K562 (cell line): ENCODE results near the gene TMCC1. TPM values are rescaled to one million over a fixed set of nuclear protein-coding genes. Genes with fewer than 3 reads are reported as not detected.

Experiments
- ADNP ChIP-seq: fragments of 200-800 bp; sonication (Bioruptor generic); IDR thresholded peaks from 2 replicates; pipeline ENCODE4 v1.6.1; 2016; ENCODE audit warnings: missing genetic modification characterization, missing compliant biosample characterization
- CBX3 ChIP-seq, 2 experiments: IDR thresholded peaks; 1 replicate in 1 of 2; 2 replicates in 1 of 2; pipeline ENCODE4 v1.6.1; 2012; ENCODE audit warnings: inconsistent platforms in 2 of 2, low read length in 2 of 2, borderline replicate concordance in 1 of 2, control low read depth in 1 of 2
- CTBP1 ChIP-seq: fragments of 450-650 bp; IDR thresholded peaks from 2 replicates; pipeline ENCODE4 v1.6.1; 2016; ENCODE audit warnings: borderline replicate concordance
- HEY1 ChIP-seq: fragments of 250-450 bp; sonication (Bioruptor Pico); IDR thresholded peaks from 2 replicates; pipeline ENCODE4 v1.5.0; 2020; ENCODE audit warnings: mild to moderate bottlenecking, moderate library complexity, borderline replicate concordance
- MEF2A ChIP-seq: IDR thresholded peaks from 2 replicates; pipeline ENCODE4 v1.6.1; 2011; ENCODE audit warnings: low read depth, mild to moderate bottlenecking, low read length, moderate library complexity; ENCODE audit not compliant: control insufficient read depth
- NCOA2 ChIP-seq, 2 experiments: fragments of 450-650 bp; IDR thresholded peaks; 2 replicates each; pipeline ENCODE4 v1.6.1; 2018; ENCODE audit warnings: mild to moderate bottlenecking in 2 of 2, moderate library complexity in 1 of 2; ENCODE audit not compliant: partially characterized antibody in 2 of 2
- NFIC ChIP-seq: fragments of 450-650 bp; IDR thresholded peaks from 2 replicates; pipeline ENCODE4 v1.6.1; 2017; ENCODE audit warnings: mild to moderate bottlenecking, inconsistent platforms
- NR2C2 ChIP-seq, 2 experiments: fragments of 200-800 bp in 1 of 2; sonication (Bioruptor generic) in 1 of 2; sonication (generic) in 1 of 2; formaldehyde crosslinking in 1 of 2; IDR thresholded peaks; 2 replicates each; pipeline versions ENCODE4 v1.6.1 to v1.8.0; 2016 to 2022; ENCODE audit warnings: mild to moderate bottlenecking in 1 of 2, missing compliant biosample characterization in 1 of 2, missing genetic modification characterization in 1 of 2, missing genetic modification reagents in 1 of 2
- POU5F1 ChIP-seq: fragments of 150-350 bp; IDR thresholded peaks from 2 replicates; pipeline ENCODE4 v1.6.1; 2014; ENCODE audit warnings: borderline replicate concordance, low read length, low read depth, mild to moderate bottlenecking; ENCODE audit not compliant: partially characterized antibody
- RAD51 ChIP-seq: fragments of 450-650 bp; IDR thresholded peaks from 2 replicates; pipeline ENCODE4 v1.7.1; 2016; ENCODE audit warnings: low read depth, mild to moderate bottlenecking, borderline replicate concordance
- SAP30 ChIP-seq: fragments of 200-600 bp; sonication (generic); IDR thresholded peaks from 2 replicates; pipeline ENCODE4 v1.6.1; 2012; ENCODE audit warnings: borderline replicate concordance, low read depth, mild to moderate bottlenecking, moderate library complexity, low read length, control low read depth, inconsistent platforms; ENCODE audit not compliant: insufficient read depth, poor library complexity, severe bottlenecking
- SNRNP70 ChIP-seq: fragments of 200-400 bp; formaldehyde crosslinking; optimal IDR thresholded peaks from 2 replicates; pipeline ENCODE3; 2017; ENCODE audit warnings: low read depth, low read length
- SRSF1 ChIP-seq: fragments of 200-400 bp; formaldehyde crosslinking; IDR thresholded peaks from 2 replicates; pipeline ENCODE4 v1.6.1; 2017; ENCODE audit warnings: mild to moderate bottlenecking, low read depth, low read length, moderate library complexity
- ZEB2 ChIP-seq: fragments of 450-650 bp; IDR thresholded peaks from 2 replicates; pipeline ENCODE4 v1.6.1; 2016
- ZKSCAN3 ChIP-seq: fragments of 250-450 bp; sonication (Bioruptor Pico); IDR thresholded peaks from 2 replicates; pipeline ENCODE4 v1.4.0; 2020
- ZNF707 ChIP-seq: fragments of 250-450 bp; sonication (Bioruptor Pico); conservative IDR thresholded peaks from 2 replicates; pipeline ENCODE4 v1.8.0; 2022; ENCODE audit warnings: inconsistent platforms, mild to moderate bottlenecking, moderate library complexity
- polyA plus RNA-seq, 8 experiments: library from polyadenylated mRNA; depleted of rRNA in 4 of 8; stranded (reverse) in 5 of 8; unstranded in 3 of 8; fragments of >200 nt; fragmentation: Nextera tagmentation in 2 of 8; fragmentation: Illumina TruSeq in 1 of 8; extraction: Ambion mirVana in 2 of 8; extraction: Trizol in 1 of 8; gene quantifications; 2 replicates each; pipeline versions ENCODE4 v1.2.1 to v1.2.3, GENCODE V29; 2011 to 2014; ENCODE audit warnings: inconsistent platforms in 1 of 8, missing spikeins in 1 of 8
- total RNA-seq, 7 experiments: library from RNA; depleted of rRNA in 6 of 7; stranded (reverse); fragments of >200 nt in 6 of 7; fragmentation: Illumina TruSeq in 2 of 7; extraction: Trizol in 2 of 7; gene quantifications; 2 replicates each; pipeline versions ENCODE4 v1.2.1 to v1.2.3, GENCODE V29; 2011 to 2021; ENCODE audit warnings: low replicate concordance in 1 of 7
- TF ChIP-seq, protein P1 (sequence below): sonication (generic); formaldehyde crosslinking; IDR thresholded peaks from 2 replicates; pipeline ENCODE4 v1.8.0; 2023; ENCODE audit warnings: mild to moderate bottlenecking, missing genetic modification reagents
- TF ChIP-seq, protein P2 (sequence below): IDR thresholded peaks from 2 replicates; pipeline ENCODE4 v1.6.1; 2011; ENCODE audit not compliant: insufficient read length; ENCODE audit errors: extremely low read depth
- TF ChIP-seq, protein P3 (sequence below): sonication (generic); formaldehyde crosslinking; IDR thresholded peaks from 2 replicates; pipeline ENCODE4 v1.8.0; 2022; ENCODE audit warnings: mild to moderate bottlenecking, missing genetic modification reagents

The TMCC1 gene
- total and polyA plus RNA-seq, 9 of the 15 experiments (the other 6 are each of a cell fraction or from before 2014, with no cell fraction given), result 0.89 to 8.7 (median 4.0) TPM

DNA sequence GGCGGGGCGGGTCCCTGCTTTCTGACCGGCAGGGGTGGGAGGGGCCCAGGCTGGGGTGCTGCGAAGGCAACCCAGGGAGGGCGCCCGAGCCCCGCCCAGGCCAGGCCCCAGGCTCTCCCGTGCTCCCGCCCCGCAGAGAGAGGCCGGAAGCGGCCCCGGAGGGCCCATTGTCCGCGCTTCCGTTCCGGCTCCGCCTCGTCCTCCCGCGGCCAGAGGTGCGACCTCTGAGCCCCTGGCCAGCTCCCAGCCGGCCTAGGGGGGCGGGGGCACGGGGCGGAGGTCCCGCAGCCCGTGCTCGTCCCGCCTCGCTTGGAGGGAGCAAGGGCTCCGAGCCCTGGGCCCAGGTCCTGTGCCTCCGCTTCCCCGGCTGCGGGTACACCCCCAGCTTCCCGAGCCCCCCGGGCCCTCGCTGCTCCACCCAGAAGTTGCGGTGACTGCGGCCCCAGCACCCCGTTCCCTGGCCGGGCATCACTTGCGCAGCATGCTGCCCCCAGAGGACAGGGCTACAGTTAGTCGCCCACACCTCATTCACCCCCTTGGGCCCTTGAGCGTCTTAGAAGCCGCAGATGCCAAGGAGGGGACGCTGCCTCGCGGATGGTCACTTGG, 266.7 kb downstream of the TMCC1 start (continued):
- TF ChIP-seq, protein P1, sequence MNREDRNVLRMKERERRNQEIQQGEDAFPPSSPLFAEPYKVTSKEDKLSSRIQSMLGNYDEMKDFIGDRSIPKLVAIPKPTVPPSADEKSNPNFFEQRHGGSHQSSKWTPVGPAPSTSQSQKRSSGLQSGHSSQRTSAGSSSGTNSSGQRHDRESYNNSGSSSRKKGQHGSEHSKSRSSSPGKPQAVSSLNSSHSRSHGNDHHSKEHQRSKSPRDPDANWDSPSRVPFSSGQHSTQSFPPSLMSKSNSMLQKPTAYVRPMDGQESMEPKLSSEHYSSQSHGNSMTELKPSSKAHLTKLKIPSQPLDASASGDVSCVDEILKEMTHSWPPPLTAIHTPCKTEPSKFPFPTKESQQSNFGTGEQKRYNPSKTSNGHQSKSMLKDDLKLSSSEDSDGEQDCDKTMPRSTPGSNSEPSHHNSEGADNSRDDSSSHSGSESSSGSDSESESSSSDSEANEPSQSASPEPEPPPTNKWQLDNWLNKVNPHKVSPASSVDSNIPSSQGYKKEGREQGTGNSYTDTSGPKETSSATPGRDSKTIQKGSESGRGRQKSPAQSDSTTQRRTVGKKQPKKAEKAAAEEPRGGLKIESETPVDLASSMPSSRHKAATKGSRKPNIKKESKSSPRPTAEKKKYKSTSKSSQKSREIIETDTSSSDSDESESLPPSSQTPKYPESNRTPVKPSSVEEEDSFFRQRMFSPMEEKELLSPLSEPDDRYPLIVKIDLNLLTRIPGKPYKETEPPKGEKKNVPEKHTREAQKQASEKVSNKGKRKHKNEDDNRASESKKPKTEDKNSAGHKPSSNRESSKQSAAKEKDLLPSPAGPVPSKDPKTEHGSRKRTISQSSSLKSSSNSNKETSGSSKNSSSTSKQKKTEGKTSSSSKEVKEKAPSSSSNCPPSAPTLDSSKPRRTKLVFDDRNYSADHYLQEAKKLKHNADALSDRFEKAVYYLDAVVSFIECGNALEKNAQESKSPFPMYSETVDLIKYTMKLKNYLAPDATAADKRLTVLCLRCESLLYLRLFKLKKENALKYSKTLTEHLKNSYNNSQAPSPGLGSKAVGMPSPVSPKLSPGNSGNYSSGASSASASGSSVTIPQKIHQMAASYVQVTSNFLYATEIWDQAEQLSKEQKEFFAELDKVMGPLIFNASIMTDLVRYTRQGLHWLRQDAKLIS (CRISPR knock-in tag), result no peak
- TF ChIP-seq ADNP (tag), result no peak
- no peak for TF ChIP-seq CBX3 (IDR thresholded peaks at IDR 0.05; ENCODE audit: borderline replicate concordance in 1 of 2, low read length in 2 of 2)
- no peak for TF ChIP-seq ZNF707 (CRISPR knock-in tag)
- TF ChIP-seq SNRNP70, result no peak
- TF ChIP-seq MEF2A, result no peak
- TF ChIP-seq NCOA2 (IDR thresholded peaks at IDR 0.05; ENCODE audit: partially characterized antibody in 2 of 2), result no peak
- no peak for TF ChIP-seq POU5F1
- no peak for TF ChIP-seq NR2C2 (CRISPR knock-in tag; IDR thresholded peaks at IDR 0.05)
- TF ChIP-seq NR2C2 (tag; IDR thresholded peaks at IDR 0.05), result 0 out of 2 replicates have a peak, but pooled peaks have one; percentile 14
- peak; percentile 27; the same call in 1 of the 2 replicates for TF ChIP-seq CTBP1
- TF ChIP-seq, protein P2, sequence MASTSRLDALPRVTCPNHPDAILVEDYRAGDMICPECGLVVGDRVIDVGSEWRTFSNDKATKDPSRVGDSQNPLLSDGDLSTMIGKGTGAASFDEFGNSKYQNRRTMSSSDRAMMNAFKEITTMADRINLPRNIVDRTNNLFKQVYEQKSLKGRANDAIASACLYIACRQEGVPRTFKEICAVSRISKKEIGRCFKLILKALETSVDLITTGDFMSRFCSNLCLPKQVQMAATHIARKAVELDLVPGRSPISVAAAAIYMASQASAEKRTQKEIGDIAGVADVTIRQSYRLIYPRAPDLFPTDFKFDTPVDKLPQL, result no peak
- no peak for TF ChIP-seq SRSF1
- no peak for TF ChIP-seq SAP30
- no peak for TF ChIP-seq ZKSCAN3 (CRISPR knock-in tag)
- no peak for TF ChIP-seq ZEB2
- TF ChIP-seq HEY1 (CRISPR knock-in tag), result no peak
- TF ChIP-seq, protein P3, sequence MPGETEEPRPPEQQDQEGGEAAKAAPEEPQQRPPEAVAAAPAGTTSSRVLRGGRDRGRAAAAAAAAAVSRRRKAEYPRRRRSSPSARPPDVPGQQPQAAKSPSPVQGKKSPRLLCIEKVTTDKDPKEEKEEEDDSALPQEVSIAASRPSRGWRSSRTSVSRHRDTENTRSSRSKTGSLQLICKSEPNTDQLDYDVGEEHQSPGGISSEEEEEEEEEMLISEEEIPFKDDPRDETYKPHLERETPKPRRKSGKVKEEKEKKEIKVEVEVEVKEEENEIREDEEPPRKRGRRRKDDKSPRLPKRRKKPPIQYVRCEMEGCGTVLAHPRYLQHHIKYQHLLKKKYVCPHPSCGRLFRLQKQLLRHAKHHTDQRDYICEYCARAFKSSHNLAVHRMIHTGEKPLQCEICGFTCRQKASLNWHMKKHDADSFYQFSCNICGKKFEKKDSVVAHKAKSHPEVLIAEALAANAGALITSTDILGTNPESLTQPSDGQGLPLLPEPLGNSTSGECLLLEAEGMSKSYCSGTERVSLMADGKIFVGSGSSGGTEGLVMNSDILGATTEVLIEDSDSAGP, result no peak
- TF ChIP-seq NFIC, result peak; percentile 24
- TF ChIP-seq RAD51, result no peak
